Esophagus muscularis mucosa (tissue), 3 donors: Measurements from ENCODE around the gene C1QTNF4.

Source experiments
- CTCF ChIP-seq, 3 experiments: fragments of 200-600 bp in 2 of 3; fragments of 450-650 bp in 1 of 3; sonication (generic) in 2 of 3; IDR thresholded peaks; one replicate each; pipeline ENCODE4 v1.5.1; 2017 to 2019; ENCODE audit warnings: antibody characterized with exemption in 3 of 3, mild to moderate bottlenecking in 2 of 3, moderate library complexity in 1 of 3
- POLR2AphosphoS5 ChIP-seq, 2 donors: sonication (generic); formaldehyde crosslinking; IDR thresholded peaks; one replicate each; pipeline ENCODE4 v1.6.1; 2017; ENCODE audit warnings: antibody characterized with exemption in 2 of 2

DNA sequence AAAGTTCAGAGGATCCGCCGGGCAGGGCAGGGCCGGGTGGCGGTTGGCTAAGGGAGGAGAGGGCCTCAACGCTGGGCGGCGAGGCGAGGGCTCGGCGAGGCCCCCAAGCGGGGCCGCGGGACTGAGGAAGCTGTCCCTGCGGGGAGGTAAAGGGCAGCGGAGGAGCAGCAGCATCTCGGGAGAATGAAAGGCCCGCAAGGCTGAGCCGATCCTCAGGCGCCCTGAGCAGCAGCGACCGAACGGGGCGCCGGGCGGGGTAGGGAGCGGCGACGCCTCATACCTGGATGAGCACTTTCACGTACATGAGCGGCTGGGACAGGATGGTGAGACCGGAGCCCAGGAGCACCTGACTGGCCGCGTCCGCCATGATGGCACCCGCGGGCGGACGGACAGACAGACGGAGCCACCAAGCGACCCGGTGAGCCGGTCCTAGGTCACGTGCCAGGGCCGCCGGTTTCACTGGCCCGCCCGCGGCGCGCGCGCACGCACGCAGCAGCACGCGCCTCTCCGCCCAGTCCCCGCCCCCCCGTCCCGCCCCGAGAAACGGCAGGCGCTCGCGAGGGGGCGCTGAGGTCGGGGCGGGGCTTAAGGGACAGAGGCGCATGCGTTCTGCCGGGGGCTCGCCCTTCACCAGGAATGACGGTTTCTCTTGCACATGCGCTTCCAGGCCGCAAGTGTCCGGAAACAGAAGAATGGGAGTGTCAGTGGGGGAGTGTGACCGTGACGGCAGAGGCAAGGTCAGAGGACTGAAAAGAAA is 48.1 kb upstream of the C1QTNF4 start, which contains the start of gene MTCH2:
- TF ChIP-seq CTCF (IDR thresholded peaks at IDR 0.05) (peak; percentile 39 to 47 (median 40)), POLR2AphosphoS5 (IDR thresholded peaks at IDR 0.05) (peak; percentile 87 to 95)
